Uterus (tissue), 2 donors: ENCODE results near the gene KRTAP9-9.

Experiments used
- CTCF ChIP-seq, 4 experiments: fragments of 200-600 bp in 2 of 4; fragments of 450-650 bp in 2 of 4; sonication (generic) in 2 of 4; IDR thresholded peaks; one replicate each; pipeline ENCODE4 v1.5.1; 2016 to 2019; ENCODE audit warnings: antibody characterized with exemption in 4 of 4, mild to moderate bottlenecking in 2 of 4, moderate library complexity in 1 of 4
- POLR2A ChIP-seq, 2 donors: fragments of 450-650 bp; IDR thresholded peaks; one replicate each; pipeline ENCODE4 v1.6.1; 2016; ENCODE audit warnings: antibody characterized with exemption in 2 of 2, mild to moderate bottlenecking in 1 of 2, moderate library complexity in 1 of 2

DNA sequence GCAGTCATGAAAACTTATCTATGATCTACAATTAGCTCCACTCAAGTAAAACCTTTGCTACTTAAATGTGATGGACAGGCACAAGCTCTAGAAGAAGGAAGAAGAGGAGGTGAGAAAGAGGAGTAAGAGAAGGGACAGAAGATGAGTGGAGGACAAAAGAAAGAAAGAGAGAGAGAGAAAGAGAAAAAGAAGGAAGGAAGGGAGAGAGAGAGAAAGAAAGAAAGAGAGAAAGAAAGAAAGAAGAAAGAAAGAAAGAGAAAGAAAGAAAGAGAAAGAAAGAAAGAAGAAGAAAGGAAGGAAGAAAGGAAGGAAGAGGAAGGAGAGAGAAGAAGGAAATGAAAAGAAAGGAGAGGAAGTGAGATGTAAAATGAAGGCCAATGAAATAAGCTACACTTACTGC is 25.1 kb upstream of the KRTAP9-9 start:
- TF ChIP-seq CTCF (IDR thresholded peaks at IDR 0.05) = no peak
- TF ChIP-seq POLR2A (IDR thresholded peaks at IDR 0.05) = no peak
